ENCODE data around the gene ITPKC.

The ITPKC gene

GRCh38 chr19:40786060-40787037 lies 69.4 kb downstream of the ITPKC start:
- WGBS, 2 experiments, result 94 to 95% methylated on average over 25 of the region's 25 CpGs
- H3K27ac ChIP-seq (ENCODE audit: insufficient read depth, low read depth, low read length, poor library complexity, severe bottlenecking), result no peak overlapping the region

More at GRCh38 chr19:40786060-40787037, 69.4 kb downstream of the ITPKC start:
- no peaks in the 10 kb centered on the region for H3K27me3 ChIP-seq (ENCODE audit: control insufficient read depth, insufficient read depth, low read length, poor library complexity, severe bottlenecking)
- H3K36me3 ChIP-seq (ENCODE audit: control insufficient read depth, insufficient read depth, low read length), result no peaks in the 10 kb centered on the region
- H3K9me3 ChIP-seq (ENCODE audit: control insufficient read depth, low read length), result no peaks in the 10 kb centered on the region
- no peak overlapping the region for H3K4me3 ChIP-seq (ENCODE audit: insufficient read depth, low read depth, low read length)
- H3K4me1 ChIP-seq (ENCODE audit: control insufficient read depth, insufficient read depth, low read length), result no peaks in the 10 kb centered on the region
